HG02885 (cell line): Measurements from ENCODE around the gene ZDHHC18.
"Not testable (repeated sequence)": the region's sequence is repeated elsewhere in the genome, so short reads cannot be mapped to it uniquely, and the experiment has no call there.

Experiments used
- ATAC-seq: cut with Tn5 transposase; IDR thresholded peaks from one replicate; pipeline ENCODE4 v1.9.1; 2021; ENCODE audit warnings: mild to moderate bottlenecking; ENCODE audit not compliant: unreplicated experiment, poor library complexity

The ZDHHC18 gene

GRCh38 chr1:26831546-26832248 is 5.2 kb downstream of the ZDHHC18 start:
- no peak for ATAC-seq

GRCh38 chr1:26832249-26832960 is 5.9 kb downstream of the ZDHHC18 start:
- no peak for ATAC-seq

DNA sequence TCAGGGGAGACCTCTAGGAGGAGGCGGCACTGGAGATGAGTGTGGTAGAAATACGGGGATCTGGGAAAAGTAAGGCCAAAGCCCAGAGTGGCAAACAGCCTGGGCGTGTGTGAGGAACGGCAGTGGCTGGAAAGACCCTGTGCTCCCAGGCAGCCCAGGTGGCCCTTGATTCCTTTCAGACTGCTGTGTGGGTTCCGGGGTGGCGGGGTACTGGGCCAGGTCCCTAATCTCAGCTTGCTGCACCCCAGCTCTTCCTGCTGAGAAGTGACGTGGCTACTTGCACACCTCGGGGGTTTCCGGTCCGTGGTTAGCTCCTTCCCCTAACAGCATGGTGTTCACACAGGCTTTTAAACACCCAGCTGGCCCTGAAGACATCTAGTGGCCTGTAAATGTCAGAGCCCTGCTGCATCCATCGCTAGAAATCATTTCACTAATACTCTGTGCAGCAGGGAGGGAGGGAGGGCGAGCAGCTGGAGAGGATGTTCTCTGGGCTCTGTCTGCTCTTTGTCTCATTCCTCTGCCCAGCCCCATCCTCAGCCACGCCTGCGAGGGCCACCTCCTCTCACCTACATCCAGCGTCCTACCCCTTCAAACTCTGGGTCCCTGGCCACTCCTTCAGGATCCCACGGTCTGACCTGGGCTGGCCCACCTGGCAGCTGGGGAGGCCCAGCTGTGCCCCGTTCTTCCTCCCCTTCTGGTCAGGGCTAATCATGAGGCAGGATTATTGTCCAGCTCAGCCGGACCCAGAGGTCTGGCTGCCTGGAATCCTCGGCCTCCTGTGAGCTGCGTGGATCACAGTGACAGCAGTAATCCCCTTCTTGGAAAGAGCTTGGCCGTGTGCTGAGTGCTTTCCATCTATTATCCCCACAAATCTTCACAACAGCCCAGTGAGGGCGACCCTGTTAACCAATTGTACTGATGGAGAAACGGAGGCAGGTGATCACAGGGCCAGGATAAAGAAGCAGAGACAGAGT is 7.2 kb downstream of the ZDHHC18 start:
- ATAC-seq: peak; percentile 84

- ATAC-seq: not testable (repeated sequence)
Measured at GRCh38 chr1:26837665-26838064, 11.2 kb downstream of the ZDHHC18 start.

- ATAC-seq: peak; percentile 93
Measured at GRCh38 chr1:26838474-26839338, 12.2 kb downstream of the ZDHHC18 start.

DNA sequence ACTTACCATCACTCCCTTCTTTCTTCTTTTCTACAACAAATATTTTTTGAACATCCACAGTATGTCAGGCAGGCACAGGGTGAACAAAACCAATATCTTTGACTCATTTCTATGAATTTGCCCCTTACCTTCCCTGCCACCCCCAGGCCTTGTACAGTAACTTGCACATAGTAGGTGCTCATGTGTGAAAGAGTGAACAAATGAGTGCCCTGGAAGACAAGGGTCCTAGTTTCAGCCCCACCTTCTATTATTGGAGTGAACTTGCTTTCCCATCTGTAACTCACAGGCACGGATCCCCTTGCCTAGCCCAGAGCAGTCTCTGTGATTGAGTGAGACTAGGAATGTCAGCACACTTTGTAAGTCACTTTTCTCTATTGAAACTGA is 12.8 kb downstream of the ZDHHC18 start:
- no peak for ATAC-seq

DNA sequence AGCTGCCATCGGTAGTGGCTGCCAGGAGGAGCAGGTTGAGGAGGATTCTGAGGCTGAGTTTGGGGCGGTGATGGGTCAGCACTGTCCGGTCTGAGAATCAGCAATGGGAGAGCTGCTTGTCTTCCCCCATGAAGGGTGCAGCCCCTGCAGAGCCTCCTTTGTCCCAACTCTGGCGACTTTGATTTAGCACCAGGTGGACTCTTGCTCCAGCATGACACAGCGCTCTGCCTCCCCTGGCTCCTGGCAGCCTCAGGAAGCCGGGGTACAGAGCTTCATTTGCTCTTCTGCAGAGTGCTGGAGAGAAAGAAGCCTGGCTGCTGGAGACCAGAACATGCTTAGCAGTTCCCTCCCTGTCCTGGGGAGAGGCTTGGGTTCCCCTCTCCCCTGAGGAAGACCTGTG is 13.3 kb downstream of the ZDHHC18 start:
- no peak for ATAC-seq

GRCh38 chr1:26844424-26845196 is 18.1 kb downstream of the ZDHHC18 start:
- ATAC-seq: no peak

DNA sequence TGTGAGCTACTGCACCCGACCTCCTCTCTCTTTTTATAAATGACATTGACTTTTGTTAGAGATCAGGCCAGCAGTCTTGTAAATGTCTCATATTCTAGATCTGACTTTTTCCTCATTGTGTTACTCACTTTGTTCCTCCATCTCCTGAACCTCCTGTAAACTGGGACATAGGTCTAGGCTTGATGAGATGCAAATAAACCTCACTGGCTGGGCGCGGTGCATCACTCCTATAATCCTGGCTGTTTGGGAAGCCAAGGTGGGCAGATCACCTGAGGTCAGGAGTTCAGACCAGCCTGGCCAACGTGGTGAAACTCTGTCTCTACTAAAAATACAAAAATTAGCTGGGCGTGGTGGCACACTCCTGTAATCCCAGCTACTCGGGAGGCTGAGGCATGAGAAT is 21.3 kb downstream of the ZDHHC18 start:
- ATAC-seq: not testable (repeated sequence)

- no peak for ATAC-seq
Measured at GRCh38 chr1:26848499-26848898, 22.0 kb downstream of the ZDHHC18 start.

GRCh38 chr1:26848941-26849774 is 22.7 kb downstream of the ZDHHC18 start:
- no peak for ATAC-seq

GRCh38 chr1:26851106-26851684 is 24.7 kb downstream of the ZDHHC18 start:
- no peak for ATAC-seq

GRCh38 chr1:26852701-26853100 is 26.2 kb downstream of the ZDHHC18 start:
- no peak for ATAC-seq

- ATAC-seq: no peak
Measured at GRCh38 chr1:26853156-26853555, 26.7 kb downstream of the ZDHHC18 start.

GRCh38 chr1:26853600-26853999 is 27.1 kb downstream of the ZDHHC18 start:
- ATAC-seq: no peak

DNA sequence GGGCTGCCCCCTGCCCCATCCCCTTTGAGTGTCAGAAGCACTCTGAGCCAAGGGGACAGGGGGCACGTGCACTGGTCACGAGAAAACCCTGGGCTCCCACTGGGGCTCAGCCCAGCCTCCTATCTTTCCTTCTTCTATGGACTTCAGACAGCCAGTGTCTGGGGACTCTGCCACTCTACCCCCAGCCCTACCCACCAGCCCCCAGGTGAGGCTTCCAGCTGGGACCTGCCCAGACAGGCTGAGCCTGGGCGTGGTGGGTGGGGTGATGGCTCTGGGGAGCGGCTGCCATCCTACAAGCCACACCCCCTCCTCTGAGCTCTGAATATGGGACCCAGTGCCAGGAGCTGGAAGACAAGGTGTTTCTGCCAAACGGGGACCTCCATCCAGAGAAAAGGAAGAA is 28.4 kb downstream of the ZDHHC18 start:
- no peak for ATAC-seq

DNA sequence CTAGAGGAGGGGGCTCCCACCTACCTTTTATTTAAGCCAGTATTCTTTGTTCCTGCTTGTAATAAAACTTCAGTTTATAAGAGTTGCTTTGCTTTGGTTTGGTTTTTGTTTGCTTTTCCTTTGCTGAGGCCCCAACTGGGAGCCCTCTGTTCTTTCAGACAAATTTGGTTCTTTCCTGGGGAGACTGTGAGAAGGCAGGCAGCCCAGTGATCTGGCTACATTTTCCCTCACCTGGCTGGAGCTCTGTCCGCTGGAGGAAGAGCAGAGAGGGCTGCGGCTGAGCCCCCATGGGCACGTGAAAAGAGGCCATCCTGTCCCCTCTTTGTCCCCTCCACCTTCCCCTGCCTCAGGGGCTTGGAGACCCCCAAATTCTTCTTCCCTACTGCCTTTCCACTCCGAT is 29.1 kb downstream of the ZDHHC18 start:
- ATAC-seq: no peak

DNA sequence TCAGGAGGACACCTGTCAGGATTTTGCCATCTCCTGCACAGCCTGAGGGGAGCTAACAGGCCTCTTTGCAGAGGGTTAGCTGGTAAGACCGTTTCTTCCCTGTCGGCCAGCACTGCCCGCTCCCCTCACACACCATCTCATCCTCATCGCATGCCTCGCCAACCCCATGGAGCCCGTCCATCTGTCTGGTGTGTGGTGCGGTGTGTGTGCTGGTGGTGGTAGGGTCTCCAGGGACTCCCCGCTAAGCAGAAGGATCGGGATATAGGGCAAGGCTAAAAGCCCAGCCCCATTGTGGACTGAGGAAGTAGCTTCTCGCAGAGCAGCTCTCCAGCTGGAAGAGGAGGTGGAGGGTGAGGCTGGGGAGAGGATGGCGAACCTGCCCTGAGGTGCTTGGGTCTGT is 29.7 kb downstream of the ZDHHC18 start:
- no peak for ATAC-seq
